Liver (tissue), 3 donors: ENCODE data around the gene MAOA.

Experiments
- GABPA ChIP-seq, 2 donors: IDR thresholded peaks in 1 of 2; conservative IDR thresholded peaks in 1 of 2; 2 replicates each; pipeline ENCODE4 v1.6.1; 2016; ENCODE audit warnings: antibody characterized with exemption in 2 of 2, mild to moderate bottlenecking in 1 of 2, moderate library complexity in 1 of 2
- JUND ChIP-seq, 2 donors: IDR thresholded peaks; 2 replicates each; pipeline ENCODE4 v1.6.1; 2016; ENCODE audit warnings: antibody characterized with exemption in 2 of 2
- RAD21 ChIP-seq, 2 donors: IDR thresholded peaks; 2 replicates each; pipeline ENCODE4 v1.6.1; 2016; ENCODE audit warnings: antibody characterized with exemption in 2 of 2, mild to moderate bottlenecking in 2 of 2
- REST ChIP-seq: IDR thresholded peaks from 2 replicates; pipeline ENCODE4 v1.6.1; 2016; ENCODE audit warnings: antibody characterized with exemption, mild to moderate bottlenecking
- SP1 ChIP-seq: IDR thresholded peaks from 2 replicates; pipeline ENCODE4 v1.6.1; 2018; ENCODE audit warnings: antibody characterized with exemption, mild to moderate bottlenecking
- YY1 ChIP-seq: IDR thresholded peaks from 2 replicates; pipeline ENCODE4 v1.6.1; 2016; ENCODE audit warnings: antibody characterized with exemption, mild to moderate bottlenecking
- TF ChIP-seq, protein P1 (sequence below): fragments of 150-350 bp; IDR thresholded peaks from 2 replicates; pipeline ENCODE4 v1.5.1; 2017; ENCODE audit warnings: improper control_type of control experiment, low read depth, low read length; ENCODE audit not compliant: missing input control
- TF ChIP-seq, protein P2 (sequence below): IDR thresholded peaks from 2 replicates; pipeline ENCODE4 v1.6.1; 2016; ENCODE audit warnings: antibody characterized with exemption
- TF ChIP-seq, protein P3 (sequence below): IDR thresholded peaks from 2 replicates; pipeline ENCODE4 v1.6.1; 2016; ENCODE audit warnings: antibody characterized with exemption
- donor health status: healthy.
- donor health status: healthy.

- TF ChIP-seq, protein P1, sequence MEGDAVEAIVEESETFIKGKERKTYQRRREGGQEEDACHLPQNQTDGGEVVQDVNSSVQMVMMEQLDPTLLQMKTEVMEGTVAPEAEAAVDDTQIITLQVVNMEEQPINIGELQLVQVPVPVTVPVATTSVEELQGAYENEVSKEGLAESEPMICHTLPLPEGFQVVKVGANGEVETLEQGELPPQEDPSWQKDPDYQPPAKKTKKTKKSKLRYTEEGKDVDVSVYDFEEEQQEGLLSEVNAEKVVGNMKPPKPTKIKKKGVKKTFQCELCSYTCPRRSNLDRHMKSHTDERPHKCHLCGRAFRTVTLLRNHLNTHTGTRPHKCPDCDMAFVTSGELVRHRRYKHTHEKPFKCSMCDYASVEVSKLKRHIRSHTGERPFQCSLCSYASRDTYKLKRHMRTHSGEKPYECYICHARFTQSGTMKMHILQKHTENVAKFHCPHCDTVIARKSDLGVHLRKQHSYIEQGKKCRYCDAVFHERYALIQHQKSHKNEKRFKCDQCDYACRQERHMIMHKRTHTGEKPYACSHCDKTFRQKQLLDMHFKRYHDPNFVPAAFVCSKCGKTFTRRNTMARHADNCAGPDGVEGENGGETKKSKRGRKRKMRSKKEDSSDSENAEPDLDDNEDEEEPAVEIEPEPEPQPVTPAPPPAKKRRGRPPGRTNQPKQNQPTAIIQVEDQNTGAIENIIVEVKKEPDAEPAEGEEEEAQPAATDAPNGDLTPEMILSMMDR = no peak
- TF ChIP-seq, protein P2, sequence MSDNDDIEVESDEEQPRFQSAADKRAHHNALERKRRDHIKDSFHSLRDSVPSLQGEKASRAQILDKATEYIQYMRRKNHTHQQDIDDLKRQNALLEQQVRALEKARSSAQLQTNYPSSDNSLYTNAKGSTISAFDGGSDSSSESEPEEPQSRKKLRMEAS = no peak
- TF ChIP-seq RAD21 (IDR thresholded peaks at IDR 0.05) = peak in 1 of 2 donors; percentile 17
- TF ChIP-seq JUND (IDR thresholded peaks at IDR 0.05) = no peak
- peak; percentile 19 for TF ChIP-seq YY1
- no peak for TF ChIP-seq REST
- no peak for TF ChIP-seq GABPA (IDR thresholded peaks at IDR 0.05 in 1 of 2, conservative IDR thresholded peaks at IDR 0.05 in 1 of 2)
- TF ChIP-seq SP1 = no peak
- TF ChIP-seq, protein P3, sequence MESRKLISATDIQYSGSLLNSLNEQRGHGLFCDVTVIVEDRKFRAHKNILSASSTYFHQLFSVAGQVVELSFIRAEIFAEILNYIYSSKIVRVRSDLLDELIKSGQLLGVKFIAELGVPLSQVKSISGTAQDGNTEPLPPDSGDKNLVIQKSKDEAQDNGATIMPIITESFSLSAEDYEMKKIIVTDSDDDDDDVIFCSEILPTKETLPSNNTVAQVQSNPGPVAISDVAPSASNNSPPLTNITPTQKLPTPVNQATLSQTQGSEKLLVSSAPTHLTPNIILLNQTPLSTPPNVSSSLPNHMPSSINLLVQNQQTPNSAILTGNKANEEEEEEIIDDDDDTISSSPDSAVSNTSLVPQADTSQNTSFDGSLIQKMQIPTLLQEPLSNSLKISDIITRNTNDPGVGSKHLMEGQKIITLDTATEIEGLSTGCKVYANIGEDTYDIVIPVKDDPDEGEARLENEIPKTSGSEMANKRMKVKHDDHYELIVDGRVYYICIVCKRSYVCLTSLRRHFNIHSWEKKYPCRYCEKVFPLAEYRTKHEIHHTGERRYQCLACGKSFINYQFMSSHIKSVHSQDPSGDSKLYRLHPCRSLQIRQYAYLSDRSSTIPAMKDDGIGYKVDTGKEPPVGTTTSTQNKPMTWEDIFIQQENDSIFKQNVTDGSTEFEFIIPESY = no peak
Observed at GRCh38 chrX:43743100-43743822, 87.2 kb downstream of the MAOA start.
